Measurements from ENCODE around the gene FAM53C. TPM values are rescaled to one million over a fixed set of nuclear protein-coding genes. Genes with fewer than 3 reads are reported as not detected.

FAM53C gene
- total RNA-seq, result 32.0 and 41.1 TPM in 2 replicates

GRCh38 chr5:138337685-138338410, at the start of gene FAM53C:
FAM53C (plus strand) TSS chr5:138338266; CDS start chr5:138341336, 3,070 bp downstream.

GRCh38 chr5:138331449-138332368, 6.4 kb upstream of the FAM53C start, which contains the start of gene CDC25C:
CDC25C (minus strand) TSS chr5:138331804; CDS start chr5:138331180, 624 bp downstream.

GRCh38 chr5:138352071-138352721, 14.1 kb downstream of the FAM53C start, which contains the start of gene KDM3B:
KDM3B (plus strand) TSS chr5:138352685; CDS start chr5:138352796, 111 bp downstream.

Other genes starting within 250 kb of the FAM53C start
- gene NME5, start 198.8 kb upstream of the FAM53C start, total RNA-seq, result 2.7 and 3.9 TPM in 2 replicates
- gene BRD8, start 159.6 kb upstream of the FAM53C start, total RNA-seq, result 43.0 and 56.2 TPM in 2 replicates
- 4.0 and 10.2 TPM in 2 replicates for gene KIF20A, start 159.2 kb upstream of the FAM53C start, total RNA-seq
- 13.1 and 16.7 TPM in 2 replicates for gene CDC23, start 124.9 kb upstream of the FAM53C start, total RNA-seq
- gene GFRA3, start 63.6 kb upstream of the FAM53C start, total RNA-seq, result 0.09 TPM in 1 of 2 replicates, not detected in the other
- 0.26 and 1.1 TPM in 2 replicates for gene CDC25C, start 6.5 kb upstream of the FAM53C start, total RNA-seq
- gene KDM3B, start 14.4 kb downstream of the FAM53C start, total RNA-seq, result 34.8 and 40.2 TPM in 2 replicates
- gene REEP2, start 100.8 kb downstream of the FAM53C start, total RNA-seq, result 9.8 and 16.4 TPM in 2 replicates
- 1.7 and 2.9 TPM in 2 replicates for gene EGR1, start 127.2 kb downstream of the FAM53C start, total RNA-seq
- 56.0 and 86.2 TPM in 2 replicates for gene ETF1, start 205.0 kb downstream of the FAM53C start, total RNA-seq
- 205 and 208 TPM in 2 replicates for gene HSPA9, start 237.1 kb downstream of the FAM53C start, total RNA-seq

All from bronchial smooth muscle cell (primary cell).